Activated T-cell treated with anti-CD3 and anti-CD28 coated beads, Interleukin-2, amount 50 U/mL, for 1 hour (primary cell): Measurements from ENCODE around the gene GSAP.
"Not testable (repeated sequence)": the region's sequence is repeated elsewhere in the genome, so short reads cannot be mapped to it uniquely, and the experiment has no call there.

Source experiments
- DNase-seq: peaks from one replicate; pipeline ENCODE4 v3.0.0-alpha.2; 2020

GSAP gene, protein sequence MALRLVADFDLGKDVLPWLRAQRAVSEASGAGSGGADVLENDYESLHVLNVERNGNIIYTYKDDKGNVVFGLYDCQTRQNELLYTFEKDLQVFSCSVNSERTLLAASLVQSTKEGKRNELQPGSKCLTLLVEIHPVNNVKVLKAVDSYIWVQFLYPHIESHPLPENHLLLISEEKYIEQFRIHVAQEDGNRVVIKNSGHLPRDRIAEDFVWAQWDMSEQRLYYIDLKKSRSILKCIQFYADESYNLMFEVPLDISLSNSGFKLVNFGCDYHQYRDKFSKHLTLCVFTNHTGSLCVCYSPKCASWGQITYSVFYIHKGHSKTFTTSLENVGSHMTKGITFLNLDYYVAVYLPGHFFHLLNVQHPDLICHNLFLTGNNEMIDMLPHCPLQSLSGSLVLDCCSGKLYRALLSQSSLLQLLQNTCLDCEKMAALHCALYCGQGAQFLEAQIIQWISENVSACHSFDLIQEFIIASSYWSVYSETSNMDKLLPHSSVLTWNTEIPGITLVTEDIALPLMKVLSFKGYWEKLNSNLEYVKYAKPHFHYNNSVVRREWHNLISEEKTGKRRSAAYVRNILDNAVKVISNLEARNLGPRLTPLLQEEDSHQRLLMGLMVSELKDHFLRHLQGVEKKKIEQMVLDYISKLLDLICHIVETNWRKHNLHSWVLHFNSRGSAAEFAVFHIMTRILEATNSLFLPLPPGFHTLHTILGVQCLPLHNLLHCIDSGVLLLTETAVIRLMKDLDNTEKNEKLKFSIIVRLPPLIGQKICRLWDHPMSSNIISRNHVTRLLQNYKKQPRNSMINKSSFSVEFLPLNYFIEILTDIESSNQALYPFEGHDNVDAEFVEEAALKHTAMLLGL

DNA sequence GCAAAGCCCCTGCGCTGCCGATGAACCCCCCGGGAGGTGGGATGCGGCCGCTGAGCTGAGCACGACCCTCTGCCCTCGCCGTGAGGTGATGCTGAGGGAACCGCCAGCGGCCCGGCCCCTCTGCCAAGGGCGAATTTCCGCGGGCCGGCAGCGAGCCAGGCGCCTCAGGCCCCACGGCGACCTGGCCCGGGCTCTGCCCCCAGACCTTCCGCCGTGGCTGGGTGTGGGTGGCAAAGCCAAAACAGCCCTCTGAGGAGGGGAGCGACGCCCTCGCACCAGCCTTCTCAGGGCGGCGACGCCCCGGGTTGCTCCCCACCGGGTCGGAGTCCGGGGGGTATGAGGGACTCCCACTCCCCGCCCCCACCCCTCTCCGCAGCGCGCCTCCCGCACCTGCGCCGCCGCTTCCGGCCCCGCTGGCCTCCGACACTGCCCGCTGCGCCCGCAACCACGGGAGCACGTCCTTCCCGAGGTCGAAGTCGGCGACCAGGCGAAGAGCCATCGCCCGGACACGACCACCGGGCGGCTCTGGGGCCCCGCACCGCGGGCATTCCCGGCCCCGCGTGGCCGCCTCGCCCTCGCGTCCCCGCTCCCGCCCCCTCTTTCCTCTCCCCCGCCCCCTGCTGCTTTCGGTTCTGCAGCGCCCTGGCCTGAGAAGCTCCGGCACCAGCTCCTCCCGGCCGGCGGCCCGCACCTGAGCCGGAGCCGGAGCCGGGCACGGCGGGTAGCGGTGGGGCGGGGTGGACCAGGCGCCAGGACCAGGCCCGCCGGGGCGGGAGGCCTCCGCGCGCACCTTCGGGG lies at the start of gene GSAP:
Gene GSAP, minus strand, starts transcription at position 527 of the 798 bp plus-strand sequence. Its CDS starts 28 bp downstream, at position 499.
- peak; percentile 65 for DNase-seq

DNA sequence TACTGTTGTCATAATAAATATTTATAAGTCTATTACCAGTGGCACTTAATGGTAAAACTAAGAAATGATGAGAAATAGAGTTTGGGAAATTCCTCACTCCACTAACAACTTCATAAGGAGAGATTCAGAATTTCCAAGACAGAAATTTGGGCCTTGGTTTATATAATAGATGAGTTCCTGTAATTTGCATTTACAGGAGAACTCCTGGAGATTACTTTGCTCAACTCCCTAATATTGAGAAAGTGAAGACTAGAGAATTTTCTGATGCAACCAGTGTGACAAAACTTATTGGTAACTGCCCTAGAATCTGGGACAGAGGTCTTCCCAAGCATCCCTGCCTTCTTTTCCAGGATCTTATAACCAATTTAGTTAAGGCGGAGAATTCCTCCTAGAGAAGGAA lies 49.1 kb upstream of the GSAP start:
- DNase-seq = no peak

DNA sequence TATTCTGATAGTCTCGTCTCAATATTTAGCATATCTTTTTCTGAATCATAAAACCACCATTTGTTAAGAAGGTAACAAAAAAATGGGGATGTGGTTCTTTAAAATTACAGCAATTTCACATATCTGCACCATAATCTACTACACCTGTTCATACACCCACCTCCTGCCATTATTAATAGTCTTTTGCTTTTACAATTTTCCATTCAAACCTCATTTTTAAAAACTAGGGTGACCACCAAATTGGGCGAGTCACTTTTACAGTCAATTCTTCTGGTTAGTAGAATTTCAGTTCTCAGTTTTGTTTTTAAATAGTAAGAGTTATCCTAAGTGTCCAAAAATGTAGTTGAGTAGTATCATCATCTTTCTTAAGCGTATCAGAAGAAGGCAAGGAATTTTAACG lies 48.4 kb upstream of the GSAP start:
- DNase-seq = no peak

DNA sequence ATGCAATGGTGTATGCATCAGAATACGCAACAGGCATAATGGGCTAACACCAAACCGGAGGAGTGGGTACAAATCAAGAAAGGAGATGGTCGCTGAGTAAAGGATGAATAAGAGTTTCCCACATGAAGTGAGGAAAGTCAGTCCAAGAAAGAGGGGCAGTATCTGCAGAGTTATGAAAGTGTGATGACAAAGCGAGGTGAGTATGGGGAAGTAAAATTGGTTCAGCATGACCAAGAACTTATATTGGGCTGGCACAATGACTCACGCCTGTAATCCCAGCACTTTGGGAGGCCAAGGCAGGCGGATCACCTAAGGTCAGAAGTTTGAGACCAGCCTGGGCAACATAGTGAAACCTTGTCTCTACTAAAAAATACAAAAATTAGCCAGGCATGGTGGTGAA lies 47.5 kb upstream of the GSAP start:
- not testable (repeated sequence) for DNase-seq

DNA sequence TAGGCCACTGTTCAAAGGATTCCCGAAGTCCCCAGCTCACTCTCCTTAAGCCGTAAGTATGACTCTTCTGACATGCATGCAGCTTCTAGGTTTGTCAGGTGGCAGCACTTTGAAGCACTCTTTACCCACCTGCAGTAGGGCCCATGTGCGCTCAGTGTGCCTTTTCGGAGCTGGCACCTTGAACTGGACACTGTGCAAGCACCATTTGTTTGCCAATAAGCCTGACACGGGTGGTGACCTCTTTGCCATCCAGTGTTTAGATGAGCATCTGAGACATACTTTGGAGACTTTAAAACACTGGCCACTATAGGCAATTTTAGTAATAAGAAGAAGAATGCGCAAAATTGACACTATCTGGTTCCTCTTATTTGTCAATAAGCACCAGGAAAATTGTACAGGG lies 45.7 kb upstream of the GSAP start:
- no peak for DNase-seq

DNA sequence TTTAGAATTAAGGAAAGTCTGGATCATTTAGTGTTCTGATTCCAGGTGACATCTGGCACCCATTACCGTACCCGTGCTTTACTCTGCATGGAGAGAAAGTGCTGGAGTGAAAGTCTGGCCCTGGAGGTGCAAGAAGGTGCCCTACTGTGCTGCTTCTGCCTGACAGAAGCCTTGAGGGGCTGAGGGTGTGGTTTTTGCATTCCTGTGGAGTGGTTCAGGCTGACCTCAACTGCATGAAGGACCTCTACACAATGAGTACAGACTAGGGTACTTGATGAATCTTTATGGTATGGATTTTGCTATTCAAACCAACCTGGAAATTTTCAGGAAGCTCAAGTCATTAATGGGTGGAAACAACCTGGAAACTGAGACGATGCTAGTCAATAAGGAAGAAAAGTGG lies 45.1 kb upstream of the GSAP start:
- DNase-seq = no peak

DNA sequence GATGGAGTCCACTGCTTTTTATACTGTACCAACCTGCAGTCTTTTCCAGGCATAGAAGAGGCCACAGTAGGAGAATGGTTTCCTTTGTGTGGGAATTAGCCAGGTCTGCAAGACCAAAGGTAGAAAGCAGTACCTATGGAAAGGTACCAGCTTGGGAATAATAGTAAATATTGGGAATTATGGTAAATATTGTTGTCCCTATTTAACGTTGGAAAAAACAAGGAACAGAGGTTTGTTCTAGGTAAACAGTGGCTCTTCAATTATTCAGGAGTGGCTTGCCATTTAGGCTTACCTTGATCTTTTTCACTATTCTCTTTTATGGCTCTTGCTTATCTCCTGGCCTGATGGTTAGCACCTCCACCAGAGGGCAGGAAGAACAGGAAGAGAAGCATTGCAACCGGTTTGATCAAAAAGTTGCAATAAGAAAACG lies 43.9 kb upstream of the GSAP start:
- no peak for DNase-seq

DNA sequence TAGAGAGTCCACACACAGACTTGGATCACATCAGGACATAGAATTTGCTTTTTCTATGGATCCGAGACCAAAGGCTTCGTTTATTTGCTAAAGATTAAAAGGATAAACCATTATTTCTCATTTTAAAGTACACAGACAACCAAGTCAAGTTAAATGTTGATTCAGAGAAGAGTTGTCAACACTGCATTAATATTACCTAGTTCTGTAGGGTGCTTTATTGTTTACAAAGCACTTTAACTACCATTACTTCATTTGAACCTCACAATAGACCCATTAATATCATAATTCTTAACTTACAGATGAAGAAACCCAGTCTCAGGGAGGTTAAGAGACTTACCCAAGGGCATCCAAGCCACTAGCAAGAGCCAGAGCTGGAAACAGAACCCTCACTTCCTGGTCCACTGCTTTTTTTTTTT lies 43.2 kb upstream of the GSAP start:
- no peak for DNase-seq

DNA sequence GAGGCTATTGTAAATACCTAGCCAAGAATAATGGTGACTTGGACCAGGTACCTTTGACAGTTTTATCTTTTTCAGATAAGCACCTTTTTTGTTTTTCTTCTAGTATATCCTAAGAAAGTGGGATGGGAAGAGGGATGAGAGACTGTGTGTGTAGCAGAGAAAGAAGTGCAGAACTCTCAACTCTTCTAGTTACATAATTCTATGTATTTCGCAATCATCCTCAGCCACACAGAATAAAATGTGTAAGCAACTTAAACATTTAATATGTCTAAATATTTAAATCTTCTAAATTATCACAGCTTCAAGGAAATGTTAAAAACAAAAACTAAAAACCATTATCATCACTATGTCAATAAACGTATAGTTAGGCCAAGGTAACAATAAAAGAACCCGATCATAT lies 42.6 kb upstream of the GSAP start:
- DNase-seq = no peak

DNA sequence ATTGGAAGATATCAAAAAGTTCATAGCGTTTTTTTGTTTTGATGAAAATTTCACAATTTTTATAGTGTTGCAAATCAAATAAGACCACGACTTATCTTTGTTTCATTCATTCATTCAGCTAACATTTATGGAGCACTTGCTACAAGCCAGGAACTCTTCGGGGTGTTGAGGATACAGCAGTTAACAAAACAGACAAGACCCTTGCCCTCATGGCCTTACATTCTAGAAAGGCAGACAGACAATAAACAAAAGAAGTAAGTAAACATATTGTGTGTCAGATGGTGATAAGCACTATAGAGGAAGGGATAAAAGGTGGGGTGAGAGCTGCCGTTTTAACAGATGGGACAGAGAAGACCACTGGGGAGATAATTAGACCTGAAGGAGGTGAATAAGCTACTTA lies 41.6 kb upstream of the GSAP start:
- no peak for DNase-seq

DNA sequence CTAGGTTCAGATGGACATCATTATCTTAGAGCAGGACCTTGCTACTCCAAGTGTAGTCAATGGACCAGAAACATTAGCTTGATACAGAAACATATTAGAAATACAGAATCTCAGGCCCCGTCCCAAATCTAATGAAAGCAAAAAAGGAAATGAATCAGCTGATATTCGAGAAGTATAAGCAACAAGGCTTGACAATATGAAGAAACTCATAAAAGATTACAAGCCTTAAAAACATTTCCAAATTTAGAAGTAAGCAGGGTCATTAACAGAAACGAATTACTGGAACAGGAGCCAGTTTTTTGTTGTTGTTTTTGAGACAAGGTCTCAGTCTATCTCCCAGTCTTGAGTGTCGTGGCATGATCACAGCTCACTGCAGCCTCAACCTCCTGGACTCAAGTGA lies 40.5 kb upstream of the GSAP start:
- no peak for DNase-seq

DNA sequence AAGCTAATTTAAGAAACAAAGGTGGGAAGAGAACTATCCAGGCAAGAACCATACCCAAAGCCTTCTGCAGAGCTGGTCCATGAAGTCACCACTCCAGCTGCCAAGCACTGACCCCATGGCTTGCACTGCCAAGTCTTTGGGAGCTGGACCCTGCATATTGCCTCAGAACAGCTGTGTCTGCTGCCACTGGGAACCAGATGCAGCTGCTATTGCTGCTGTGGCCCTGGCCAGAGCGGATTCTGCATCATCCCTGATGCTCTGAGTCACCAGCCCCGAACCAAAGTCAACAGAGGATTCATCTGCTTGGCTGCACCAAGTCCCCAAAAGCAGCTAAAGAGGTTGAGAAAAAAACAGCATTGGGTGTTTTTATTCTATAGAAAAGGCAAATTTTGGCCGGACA lies 39.2 kb upstream of the GSAP start:
- DNase-seq = no peak

DNA sequence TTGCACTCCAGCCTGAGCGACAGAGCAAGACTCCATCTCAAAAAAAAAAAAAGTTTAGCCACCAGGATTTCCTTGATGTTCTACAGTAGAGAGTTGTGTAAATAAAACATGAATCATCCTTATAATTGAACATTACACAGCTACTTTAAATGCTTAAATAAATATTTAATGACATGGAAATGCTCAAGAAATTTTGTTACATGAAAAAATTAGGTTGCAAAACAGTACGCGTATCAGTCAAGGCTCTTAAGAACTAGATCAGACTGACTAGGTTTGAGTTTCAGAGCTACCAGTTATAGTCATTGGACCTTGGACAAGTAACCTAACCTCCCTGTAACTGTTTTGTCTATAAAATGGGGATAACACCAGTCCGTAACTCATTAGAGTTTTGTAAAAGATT lies 38.7 kb upstream of the GSAP start:
- no peak for DNase-seq

DNA sequence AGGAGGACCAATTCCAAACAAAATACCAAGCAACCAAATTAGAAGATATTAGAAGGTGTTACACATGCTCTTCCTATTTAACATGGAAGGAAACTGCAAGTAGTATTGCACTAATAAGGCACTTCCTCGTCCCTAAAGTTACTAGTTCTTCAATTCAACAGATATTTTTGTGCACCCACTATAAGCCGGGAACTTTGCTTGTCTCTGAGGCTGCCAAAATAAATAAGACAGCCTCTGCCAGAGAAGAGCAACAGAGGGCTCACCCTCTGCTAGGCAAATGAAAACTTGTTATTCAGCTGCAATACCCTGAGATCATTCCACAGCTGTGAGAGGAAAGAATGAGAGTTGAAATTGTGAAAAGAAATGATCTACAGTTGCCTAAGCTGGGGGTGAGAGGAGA lies 37.4 kb upstream of the GSAP start:
- DNase-seq = no peak

DNA sequence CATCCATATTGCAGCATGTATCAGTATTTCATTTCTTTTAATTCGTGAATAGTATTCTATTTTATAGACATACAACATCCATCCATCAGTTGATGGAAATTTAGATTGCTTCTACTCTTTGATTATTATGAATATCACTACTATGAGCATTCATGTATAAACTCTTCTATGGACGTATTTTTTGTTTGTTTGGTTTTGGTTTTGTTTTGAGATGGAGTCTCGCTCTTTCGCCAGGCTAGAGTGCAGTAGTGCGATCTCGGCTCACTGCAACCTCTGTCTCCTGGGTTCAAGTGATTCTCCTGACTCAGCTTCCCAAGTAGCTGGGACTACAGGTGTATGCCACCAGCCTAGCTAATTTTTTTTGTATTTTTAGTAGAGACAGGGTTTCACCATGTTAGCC lies 35.8 kb upstream of the GSAP start:
- not testable (repeated sequence) for DNase-seq

DNA sequence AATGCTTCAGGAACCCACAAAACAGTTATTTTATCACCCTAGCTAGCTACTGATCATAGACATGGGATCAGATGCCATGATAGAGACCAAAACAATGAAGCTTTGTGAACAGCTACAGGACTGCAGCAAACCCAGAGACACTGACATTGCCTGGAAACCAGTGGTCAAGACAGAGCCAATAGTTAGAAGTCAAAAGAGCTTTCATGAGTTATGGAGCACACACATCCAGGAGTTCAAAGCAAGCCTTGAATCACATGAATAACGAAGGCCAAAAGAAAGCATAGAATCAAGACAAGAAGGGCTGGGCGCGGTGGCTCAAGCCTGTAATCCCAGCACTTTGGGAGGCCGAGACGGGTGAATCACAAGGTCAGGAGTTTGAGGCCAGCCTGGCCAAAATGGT lies 34.5 kb upstream of the GSAP start:
- no peak for DNase-seq

DNA sequence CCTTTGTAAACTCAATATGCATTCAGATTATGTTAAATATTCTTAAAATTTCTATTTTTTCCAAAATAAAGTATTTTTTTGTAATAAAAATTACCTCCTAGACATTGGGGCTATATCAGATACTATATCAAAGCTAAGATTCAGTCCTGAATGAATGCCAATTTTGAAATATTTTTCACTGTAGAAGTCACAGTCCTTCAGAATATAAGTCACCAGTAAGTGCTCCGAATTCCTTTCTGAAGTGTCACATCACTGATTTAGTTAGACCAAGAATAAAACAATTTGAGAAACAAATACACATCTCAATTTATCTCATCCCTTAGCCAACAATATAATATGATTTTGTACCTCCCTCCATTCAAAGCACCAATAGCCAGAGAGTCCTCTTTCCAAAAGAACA lies 33.9 kb upstream of the GSAP start:
- no peak for DNase-seq

DNA sequence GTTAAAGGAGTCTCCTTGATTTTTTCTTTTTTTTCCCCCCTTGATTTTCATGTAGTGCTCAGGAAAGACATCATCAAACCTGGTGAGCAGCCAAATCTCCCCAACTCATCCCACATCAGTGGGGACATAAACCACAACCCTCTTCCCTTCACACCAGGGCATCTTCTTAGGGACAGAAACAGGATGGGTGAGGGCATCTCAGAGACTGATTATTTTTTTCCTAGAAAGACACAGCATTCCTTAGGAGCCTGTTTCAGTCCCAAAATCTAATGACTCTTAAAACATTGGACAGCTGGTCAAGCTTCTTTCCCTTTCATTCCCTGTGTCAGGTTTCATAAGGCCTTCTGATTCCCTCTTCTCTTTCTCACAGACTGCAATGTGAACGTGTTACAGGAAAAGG lies 31.5 kb upstream of the GSAP start:
- DNase-seq = no peak

DNA sequence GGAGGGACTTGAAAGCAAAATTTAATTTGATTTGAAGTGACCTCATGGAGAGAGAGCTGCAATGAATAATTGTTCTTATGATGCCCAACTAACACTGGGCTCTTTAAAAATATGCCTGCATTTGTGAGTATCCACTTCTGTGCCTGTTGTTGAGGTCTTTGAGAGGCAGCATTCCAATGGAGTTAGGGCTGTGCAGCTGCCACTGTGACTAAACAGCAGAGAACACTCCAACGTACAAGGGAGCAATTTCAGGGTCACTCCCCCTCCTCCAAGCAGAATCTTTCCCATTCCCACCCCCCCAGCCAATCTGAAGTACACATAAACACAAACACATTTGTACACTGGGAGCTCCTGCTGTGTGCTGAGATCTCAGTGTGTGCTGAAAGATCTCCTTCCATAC lies 28.0 kb upstream of the GSAP start:
- no peak for DNase-seq

DNA sequence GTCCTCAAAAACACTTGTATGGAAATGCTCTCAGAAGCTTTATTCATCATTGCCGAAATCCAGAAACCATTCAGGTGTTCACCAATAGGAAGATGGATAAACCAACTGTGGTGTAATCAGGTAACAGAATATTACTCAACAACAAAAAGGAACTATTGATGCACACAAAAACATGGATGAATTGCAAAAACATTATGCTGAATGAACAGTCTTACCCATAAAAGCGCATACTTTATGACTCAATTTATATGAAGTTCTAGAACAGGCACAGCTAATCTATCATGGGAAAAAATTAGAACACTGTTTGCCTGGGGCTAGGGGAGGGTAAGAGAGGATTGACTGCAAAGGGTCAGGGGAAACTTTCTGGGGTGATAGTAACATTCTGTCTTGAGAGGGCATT lies 26.9 kb upstream of the GSAP start:
- DNase-seq = no peak

DNA sequence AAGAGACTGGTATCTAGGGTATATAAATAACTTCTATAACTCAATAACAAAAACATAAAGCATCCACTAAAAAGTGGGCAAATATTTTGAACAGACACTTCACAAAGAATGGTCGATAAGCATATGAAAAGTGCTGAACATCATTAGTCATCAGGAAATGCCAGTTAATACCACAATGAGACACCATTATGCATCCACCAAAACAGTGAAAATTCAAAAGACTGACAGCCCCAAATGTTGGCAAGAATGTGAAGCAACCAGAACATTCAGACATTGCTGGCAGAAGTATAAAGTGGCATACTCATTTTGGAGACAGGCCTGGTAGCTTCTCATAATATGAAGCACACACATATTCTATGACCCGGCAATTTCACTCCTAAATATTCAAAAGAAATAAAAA lies 26.5 kb upstream of the GSAP start:
- DNase-seq = no peak

DNA sequence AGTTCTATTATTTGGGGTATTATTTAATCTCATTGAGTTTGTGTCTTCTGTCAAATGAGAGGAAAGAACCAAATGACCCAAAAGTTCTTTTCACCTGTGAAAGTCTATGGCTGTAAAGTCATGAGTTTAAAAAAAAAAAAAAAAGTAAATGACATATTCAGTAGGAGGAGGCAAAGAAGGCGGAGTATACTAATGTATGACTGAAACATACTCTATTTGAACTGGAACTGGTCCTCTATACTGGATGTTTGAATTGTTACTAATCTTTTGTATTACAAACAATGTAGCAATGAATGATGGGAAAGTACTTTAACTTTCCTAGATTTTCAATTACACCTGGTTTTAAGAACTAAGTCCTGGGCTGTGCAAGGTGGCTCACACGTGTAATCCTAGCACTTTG lies 24.9 kb upstream of the GSAP start:
- no peak for DNase-seq

DNA sequence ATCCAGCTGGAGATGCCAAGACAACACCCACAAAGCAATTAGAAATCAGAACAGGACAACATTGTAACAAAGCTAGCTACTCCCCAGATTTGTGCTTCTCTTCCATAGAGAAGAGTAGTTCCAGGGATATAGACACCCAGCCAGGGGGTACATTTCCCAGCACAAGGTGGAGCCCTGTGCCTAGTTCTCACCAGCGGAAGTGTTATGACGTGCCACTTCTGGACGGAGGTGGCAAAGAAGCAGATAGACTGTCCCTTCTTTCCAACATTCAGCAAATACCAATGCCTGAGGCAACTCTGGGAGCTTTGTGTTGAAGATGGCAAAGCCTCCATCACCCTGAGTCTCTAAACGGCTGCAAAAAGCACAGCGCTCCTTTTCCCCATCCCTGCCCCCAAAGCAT lies 23.4 kb upstream of the GSAP start:
- DNase-seq = no peak

DNA sequence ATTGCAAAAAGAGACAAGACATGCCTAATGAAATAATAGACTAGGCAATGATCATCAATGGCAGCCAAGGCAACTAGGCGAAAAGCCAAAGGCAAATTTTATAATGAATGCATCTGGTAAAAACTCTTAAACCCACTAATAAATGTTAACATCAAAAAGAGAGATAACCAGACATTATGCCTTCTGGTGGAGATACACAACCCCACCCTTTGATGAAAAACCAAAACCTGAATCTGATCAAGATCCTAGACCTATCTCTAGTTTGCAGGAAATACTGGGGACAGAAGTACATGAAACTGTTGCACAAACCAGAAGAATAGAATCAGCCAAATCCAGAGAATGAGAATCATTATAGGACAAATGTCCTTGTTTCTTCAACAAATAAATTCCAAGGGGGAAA lies 22.0 kb upstream of the GSAP start:
- no peak for DNase-seq
